ENCODE data around the gene GTF3C4.

DNA sequence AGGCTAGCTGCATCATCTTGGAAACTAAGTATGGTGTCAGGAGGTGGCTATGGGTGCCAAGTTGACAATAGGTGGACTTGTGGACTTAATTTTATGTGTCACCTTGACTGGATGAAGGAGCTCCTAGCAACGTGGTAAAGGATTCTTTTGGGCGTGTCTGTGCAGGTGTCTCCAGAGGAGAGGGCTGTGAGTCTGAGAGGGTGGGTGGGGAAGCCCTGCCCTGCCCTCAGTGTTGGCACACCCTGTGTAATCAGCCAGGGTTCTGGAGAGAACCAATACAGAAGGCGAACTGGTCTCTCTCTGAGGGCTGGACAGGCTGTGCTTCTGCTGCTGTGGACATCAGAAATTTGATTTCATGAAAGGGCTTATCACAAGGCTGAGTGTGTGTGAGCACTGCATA is 61.0 kb downstream of the GTF3C4 start:
- TF ChIP-seq, protein P1, sequence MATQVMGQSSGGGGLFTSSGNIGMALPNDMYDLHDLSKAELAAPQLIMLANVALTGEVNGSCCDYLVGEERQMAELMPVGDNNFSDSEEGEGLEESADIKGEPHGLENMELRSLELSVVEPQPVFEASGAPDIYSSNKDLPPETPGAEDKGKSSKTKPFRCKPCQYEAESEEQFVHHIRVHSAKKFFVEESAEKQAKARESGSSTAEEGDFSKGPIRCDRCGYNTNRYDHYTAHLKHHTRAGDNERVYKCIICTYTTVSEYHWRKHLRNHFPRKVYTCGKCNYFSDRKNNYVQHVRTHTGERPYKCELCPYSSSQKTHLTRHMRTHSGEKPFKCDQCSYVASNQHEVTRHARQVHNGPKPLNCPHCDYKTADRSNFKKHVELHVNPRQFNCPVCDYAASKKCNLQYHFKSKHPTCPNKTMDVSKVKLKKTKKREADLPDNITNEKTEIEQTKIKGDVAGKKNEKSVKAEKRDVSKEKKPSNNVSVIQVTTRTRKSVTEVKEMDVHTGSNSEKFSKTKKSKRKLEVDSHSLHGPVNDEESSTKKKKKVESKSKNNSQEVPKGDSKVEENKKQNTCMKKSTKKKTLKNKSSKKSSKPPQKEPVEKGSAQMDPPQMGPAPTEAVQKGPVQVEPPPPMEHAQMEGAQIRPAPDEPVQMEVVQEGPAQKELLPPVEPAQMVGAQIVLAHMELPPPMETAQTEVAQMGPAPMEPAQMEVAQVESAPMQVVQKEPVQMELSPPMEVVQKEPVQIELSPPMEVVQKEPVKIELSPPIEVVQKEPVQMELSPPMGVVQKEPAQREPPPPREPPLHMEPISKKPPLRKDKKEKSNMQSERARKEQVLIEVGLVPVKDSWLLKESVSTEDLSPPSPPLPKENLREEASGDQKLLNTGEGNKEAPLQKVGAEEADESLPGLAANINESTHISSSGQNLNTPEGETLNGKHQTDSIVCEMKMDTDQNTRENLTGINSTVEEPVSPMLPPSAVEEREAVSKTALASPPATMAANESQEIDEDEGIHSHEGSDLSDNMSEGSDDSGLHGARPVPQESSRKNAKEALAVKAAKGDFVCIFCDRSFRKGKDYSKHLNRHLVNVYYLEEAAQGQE (IDR thresholded peaks at IDR 0.05; ENCODE audit: low read depth, low read length) = no peak
- TF ChIP-seq, protein P2, sequence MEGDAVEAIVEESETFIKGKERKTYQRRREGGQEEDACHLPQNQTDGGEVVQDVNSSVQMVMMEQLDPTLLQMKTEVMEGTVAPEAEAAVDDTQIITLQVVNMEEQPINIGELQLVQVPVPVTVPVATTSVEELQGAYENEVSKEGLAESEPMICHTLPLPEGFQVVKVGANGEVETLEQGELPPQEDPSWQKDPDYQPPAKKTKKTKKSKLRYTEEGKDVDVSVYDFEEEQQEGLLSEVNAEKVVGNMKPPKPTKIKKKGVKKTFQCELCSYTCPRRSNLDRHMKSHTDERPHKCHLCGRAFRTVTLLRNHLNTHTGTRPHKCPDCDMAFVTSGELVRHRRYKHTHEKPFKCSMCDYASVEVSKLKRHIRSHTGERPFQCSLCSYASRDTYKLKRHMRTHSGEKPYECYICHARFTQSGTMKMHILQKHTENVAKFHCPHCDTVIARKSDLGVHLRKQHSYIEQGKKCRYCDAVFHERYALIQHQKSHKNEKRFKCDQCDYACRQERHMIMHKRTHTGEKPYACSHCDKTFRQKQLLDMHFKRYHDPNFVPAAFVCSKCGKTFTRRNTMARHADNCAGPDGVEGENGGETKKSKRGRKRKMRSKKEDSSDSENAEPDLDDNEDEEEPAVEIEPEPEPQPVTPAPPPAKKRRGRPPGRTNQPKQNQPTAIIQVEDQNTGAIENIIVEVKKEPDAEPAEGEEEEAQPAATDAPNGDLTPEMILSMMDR (IDR thresholded peaks at IDR 0.05) = no peak
- TF ChIP-seq GABPA (IDR thresholded peaks at IDR 0.05; ENCODE audit: low read depth) = no peak
- TF ChIP-seq EP300 (IDR thresholded peaks at IDR 0.05; ENCODE audit: borderline replicate concordance in 1 of 2, low read depth in 1 of 2, low read length in 1 of 2) = no peak
- TF ChIP-seq POLR2AphosphoS5 (IDR thresholded peaks at IDR 0.05; ENCODE audit: low read depth, low read length) = no peak
- TF ChIP-seq, protein P3, sequence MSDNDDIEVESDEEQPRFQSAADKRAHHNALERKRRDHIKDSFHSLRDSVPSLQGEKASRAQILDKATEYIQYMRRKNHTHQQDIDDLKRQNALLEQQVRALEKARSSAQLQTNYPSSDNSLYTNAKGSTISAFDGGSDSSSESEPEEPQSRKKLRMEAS (IDR thresholded peaks at IDR 0.05; ENCODE audit: low read depth) = no peak
- TF ChIP-seq MXI1 (IDR thresholded peaks at IDR 0.05; ENCODE audit: low read depth, low read length) = no peak
